ENCODE data around the gene RCOR2. TPM values are rescaled to one million over a fixed set of nuclear protein-coding genes. Genes with fewer than 3 reads are reported as not detected.

RCOR2 gene
- total and polyA plus RNA-seq, 2 of the 4 experiments (the other 2 are of a cell fraction) = 0.90 to 2.0 TPM

DNA sequence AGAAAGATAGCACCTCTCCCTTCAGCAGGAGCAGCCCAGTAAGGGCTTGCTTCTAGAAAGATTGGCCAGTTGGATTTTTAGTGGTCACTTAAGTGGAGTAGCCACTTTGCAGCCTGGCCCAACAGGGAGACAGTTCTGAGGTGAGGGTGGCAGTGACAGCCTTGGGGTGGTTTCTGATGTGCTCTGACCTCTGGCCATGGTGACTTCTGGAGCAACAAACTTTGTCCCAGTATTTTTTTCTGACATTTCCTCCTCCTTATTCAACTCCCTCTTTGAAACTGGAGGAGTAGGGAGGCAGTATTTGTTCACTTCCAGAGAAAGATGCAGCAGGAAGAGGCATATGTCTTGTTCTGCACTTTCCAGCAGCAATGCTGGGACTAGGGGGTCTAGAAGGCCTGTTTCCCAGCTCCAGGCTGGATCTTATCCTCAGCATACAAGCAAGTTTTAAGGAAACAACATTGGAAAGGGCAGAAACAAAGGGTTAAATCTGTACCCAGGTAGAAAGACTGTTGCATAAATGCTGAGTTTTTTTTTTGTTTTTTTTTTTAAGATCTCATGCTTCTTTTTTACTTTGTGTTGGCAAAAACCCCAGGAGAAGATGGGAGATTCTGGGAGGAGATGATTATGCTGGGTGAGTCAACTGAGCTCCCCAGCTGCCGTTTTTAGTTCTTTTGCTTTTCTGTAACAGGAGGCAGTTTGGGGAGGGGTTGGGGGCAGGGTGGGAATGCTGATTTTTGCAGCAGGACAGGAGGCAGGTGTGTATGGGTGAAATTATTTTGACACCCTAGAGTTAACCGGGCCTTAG lies 37.2 kb downstream of the RCOR2 start:
- peak; percentile 82 for DNase-seq
- in situ Hi-C loops (cut with MboI; ENCODE audit: low sequenced_read_pairs) (no loop called here), intact Hi-C loops (cut with micrococcal nuclease) (no loop called here), dilution Hi-C loops (cut with HindIII; ENCODE audit: low sequenced_read_pairs, unreplicated experiment) (no loop called here)
- Histone ChIP-seq H4K91ac (ENCODE audit: insufficient read depth, low read depth, low read length) (no peak overlapping the region), H2BK120ac (ENCODE audit: low read depth, low read length) (no peak overlapping the region), H3K56ac (ENCODE audit: extremely low read depth, insufficient read depth, low read length) (no peak overlapping the region), H2BK5ac (ENCODE audit: low read depth, low read length, poor library complexity, severe bottlenecking) (peak overlapping the region; percentile 14), H3K79me1 (ENCODE audit: low read depth in 1 of 2, low read length in 2 of 2) (peaks cover 66 to 90% of the 10 kb centered on the region in 2 experiments), H2AK5ac (ENCODE audit: low read depth, low read length) (no peak overlapping the region; the same call in 1 of the 2 replicates), H2AK9ac (replicated peaks; ENCODE audit: low read depth, low read length, poor library complexity) (peak overlapping the region; percentile 21), H4K8ac (ENCODE audit: low read depth in 2 of 2, low read length in 2 of 2) (no peak overlapping the region), H3K4me2 (ENCODE audit: low read depth, low read length) (peak overlapping the region; percentile 64), H3K27ac (ENCODE audit: insufficient read depth, low read length) (no peak overlapping the region), H2BK20ac (ENCODE audit: low read depth, low read length) (no peak overlapping the region), H3K9me3 (ENCODE audit: control insufficient read depth, insufficient read depth, low read length) (no peaks in the 10 kb centered on the region), H2BK15ac (ENCODE audit: low read depth, low read length) (no peak overlapping the region), H3K4ac (ENCODE audit: low read depth, low read length) (peak overlapping the region; percentile 40; the same call in 1 of the 2 replicates), H3K14ac (replicated peaks; ENCODE audit: low read depth, low read length) (peak overlapping the region; percentile 70), H3K36me3 (ENCODE audit: control insufficient read depth, insufficient read depth, low read length) (peaks cover 4% of the 10 kb centered on the region; the same call in 1 of the 2 replicates), H4K20me1 (ENCODE audit: insufficient read depth, low read length) (peaks cover 84% of the 10 kb centered on the region), H3K9ac (ENCODE audit: low read depth, low read length) (no peak overlapping the region), H3K18ac (ENCODE audit: low read depth, low read length) (no peak overlapping the region), H3K23ac (ENCODE audit: low read depth, low read length) (peak overlapping the region; percentile 48; the same call in 1 of the 2 replicates), H3K27me3 (ENCODE audit: control insufficient read depth, insufficient read depth, low read length) (no peaks in the 10 kb centered on the region), H3K9me1 (ENCODE audit: insufficient read depth, low read length) (peaks cover 31% of the 10 kb centered on the region), H4K5ac (ENCODE audit: low read depth, low read length) (no peak overlapping the region), H2AFZ (replicated peaks; ENCODE audit: low read length, poor library complexity) (no peak overlapping the region), H3K4me3 (ENCODE audit: insufficient read depth, low read depth, low read length) (no peak overlapping the region), H3K4me1 (ENCODE audit: control insufficient read depth, insufficient read depth, low read length) (peaks cover 17% of the 10 kb centered on the region)
- no TSS peak for BruUV-seq (replicated peaks)
- peak; percentile 83 for ATAC-seq (ENCODE audit: low read depth)
- ChIA-PET CTCF (interaction anchor here (0.6 kb wide), 1 partner anchor 11 kb away, joined by 4 read pairs; no protein-coding TSS in a partner anchor), POLR2A (ENCODE audit: unreplicated experiment) (interaction anchor here (0.6 to 0.7 kb wide), 2 partner anchors 9 to 392 kb away, joined by 10 to 16 read pairs; no protein-coding TSS in a partner anchor)
- no CpG with 5 or more reads among the region's 2 CpGs for WGBS, 2 experiments (ENCODE audit: extremely low coverage in 2 of 2, insufficient read length in 1 of 2)
- TF ChIP-seq MAFK (IDR thresholded peaks at IDR 0.05; ENCODE audit: low read depth, low read length) (0 out of 2 replicates have a peak, but pooled peaks have one; percentile 20), POLR2A (IDR thresholded peaks at IDR 0.05; ENCODE audit: low read depth, low read length) (no peak), RFX5 (IDR thresholded peaks at IDR 0.05; ENCODE audit: low read depth, low read length) (no peak), FOS (IDR thresholded peaks at IDR 0.05; ENCODE audit: low read depth, low read length) (peak; percentile 52; the same call in 1 of the 2 replicates), NFE2L2 (IDR thresholded peaks at IDR 0.05; ENCODE audit: low read depth, low read length) (no peak), MAZ (IDR thresholded peaks at IDR 0.05; ENCODE audit: borderline replicate concordance, low read depth, low read length) (no peak), RAD21 (IDR thresholded peaks at IDR 0.05; ENCODE audit: low read length) (no peak), RCOR1 (IDR thresholded peaks at IDR 0.05; ENCODE audit: insufficient replicate concordance, low read length) (no peak)
- TF ChIP-seq, protein P1, sequence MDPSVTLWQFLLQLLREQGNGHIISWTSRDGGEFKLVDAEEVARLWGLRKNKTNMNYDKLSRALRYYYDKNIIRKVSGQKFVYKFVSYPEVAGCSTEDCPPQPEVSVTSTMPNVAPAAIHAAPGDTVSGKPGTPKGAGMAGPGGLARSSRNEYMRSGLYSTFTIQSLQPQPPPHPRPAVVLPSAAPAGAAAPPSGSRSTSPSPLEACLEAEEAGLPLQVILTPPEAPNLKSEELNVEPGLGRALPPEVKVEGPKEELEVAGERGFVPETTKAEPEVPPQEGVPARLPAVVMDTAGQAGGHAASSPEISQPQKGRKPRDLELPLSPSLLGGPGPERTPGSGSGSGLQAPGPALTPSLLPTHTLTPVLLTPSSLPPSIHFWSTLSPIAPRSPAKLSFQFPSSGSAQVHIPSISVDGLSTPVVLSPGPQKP (IDR thresholded peaks at IDR 0.05; ENCODE audit: borderline replicate concordance, low read depth, low read length) = no peak
